LoVo (cell line): ENCODE results near the gene ELOVL6.
"Not testable (repeated sequence)": the region's sequence is repeated elsewhere in the genome, so short reads cannot be mapped to it uniquely, and the experiment has no call there.

Experiments
- DNase-seq: peaks from one replicate; pipeline ENCODE4 v3.0.0-alpha.2; 2016; ENCODE audit warnings: low spot score

ELOVL6 gene

GRCh38 chr4:110074570-110074969 is 123.8 kb downstream of the ELOVL6 start:
- DNase-seq = no peak

- no peak for DNase-seq
Measured at GRCh38 chr4:110073053-110073845, 125.2 kb downstream of the ELOVL6 start.

GRCh38 chr4:110071466-110071865 is 126.9 kb downstream of the ELOVL6 start:
- no peak for DNase-seq

GRCh38 chr4:110068248-110068647 is 130.2 kb downstream of the ELOVL6 start:
- DNase-seq = no peak

DNA sequence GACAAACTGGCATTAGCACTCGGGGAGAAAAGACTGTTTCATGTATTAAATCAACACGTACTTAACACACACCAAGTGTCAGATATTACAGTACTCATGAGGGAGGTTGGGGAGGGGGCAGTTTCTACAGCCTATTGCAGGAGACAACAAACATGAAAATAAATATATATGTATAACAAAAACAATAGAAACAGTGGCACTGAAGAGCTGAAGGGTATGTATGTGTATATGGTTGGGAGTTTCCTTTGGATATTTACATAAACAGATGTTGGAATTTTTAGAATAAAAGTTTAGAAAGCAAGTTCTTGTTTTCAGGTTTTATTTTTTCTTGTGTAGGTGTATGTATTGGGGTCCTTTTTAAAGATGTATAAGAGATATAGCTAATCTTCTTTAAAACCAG is 133.5 kb downstream of the ELOVL6 start:
- DNase-seq = no peak

DNA sequence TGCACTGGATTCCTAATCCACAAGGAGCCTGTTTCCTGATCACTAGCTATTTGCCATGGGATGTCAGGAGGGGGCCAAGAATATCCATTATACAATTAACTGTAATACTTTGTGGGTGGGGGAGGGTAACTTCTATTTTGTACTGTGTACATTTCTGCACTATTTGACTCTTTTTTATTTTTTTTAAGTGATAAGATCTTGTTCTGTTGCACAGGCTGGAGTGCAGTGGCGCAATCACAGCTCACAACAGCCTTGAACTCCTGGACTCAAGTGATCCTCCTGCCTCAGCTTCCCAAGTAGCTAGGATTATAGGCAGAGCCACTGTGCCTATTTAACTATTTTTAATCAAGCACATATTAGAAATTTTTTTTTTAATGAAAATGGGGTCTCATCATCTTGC is 134.1 kb downstream of the ELOVL6 start:
- no peak for DNase-seq

DNA sequence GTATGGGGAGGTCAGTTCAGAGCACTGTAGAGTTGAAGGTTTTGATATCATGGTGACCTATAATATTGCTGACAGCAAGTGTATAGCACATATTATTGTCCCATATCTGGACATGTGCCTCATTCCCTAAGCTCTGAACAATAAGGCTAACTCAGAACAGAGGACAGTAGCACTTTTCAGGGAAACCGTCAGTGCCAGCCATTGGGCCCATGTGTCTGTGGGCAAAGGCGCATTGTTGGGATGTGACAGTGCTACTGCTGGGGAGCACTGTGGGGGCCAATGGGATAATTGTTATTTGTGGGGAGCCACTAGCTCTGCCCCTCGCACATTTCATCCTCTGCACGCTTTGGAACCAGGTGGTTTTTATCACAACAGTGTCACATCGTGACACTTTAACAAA is 136.2 kb downstream of the ELOVL6 start:
- DNase-seq = no peak

DNA sequence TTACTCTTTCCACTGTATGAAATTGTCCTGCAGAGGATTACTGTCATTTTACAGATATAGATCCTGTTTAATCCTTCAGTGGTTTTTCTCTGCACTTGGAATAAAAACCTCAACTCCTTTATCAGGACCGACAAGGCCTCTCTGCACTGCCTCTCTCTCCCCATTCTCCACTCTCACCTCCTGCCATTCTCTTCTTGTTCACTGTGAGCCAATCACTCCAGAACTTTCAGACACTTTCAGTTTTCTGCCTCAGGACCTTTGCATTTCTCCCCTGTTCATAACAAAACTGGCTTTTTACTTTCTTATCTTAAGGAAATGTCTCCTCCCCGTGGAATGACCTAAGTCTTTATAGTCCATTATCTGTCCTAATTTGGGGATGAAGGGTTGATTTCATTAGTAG is 137.3 kb downstream of the ELOVL6 start:
- no peak for DNase-seq

DNA sequence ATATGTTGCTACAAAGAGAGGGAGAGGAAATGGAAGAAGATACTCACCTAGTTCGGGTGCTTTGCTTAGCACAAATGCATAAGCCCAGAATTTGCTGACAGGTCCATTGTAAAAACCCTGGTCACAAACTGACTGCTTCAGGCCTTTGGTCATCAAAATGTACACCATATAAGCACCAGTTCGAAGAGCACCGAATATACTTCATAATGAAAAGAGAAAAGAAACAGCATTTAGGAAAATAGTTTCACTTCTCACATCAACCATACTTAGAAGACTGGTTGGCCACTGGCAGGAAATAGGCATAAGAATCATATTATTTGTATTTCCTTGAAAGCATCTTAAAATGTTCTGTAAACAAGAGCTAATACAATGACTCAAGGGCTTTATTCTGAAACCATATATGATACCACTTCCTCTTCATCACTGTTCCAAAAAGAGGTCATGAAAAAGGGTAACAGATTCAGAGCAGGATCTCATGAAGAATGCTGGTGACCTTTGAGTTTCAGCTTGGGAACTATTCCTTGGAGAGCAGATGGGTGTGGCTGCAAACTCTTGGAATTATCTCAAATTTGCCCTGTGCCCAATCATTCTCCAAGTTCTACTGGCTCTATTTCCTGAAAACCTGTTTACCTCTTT is 138.7 kb downstream of the ELOVL6 start:
- peak; percentile 43 for DNase-seq

GRCh38 chr4:110058677-110059076 is 139.7 kb downstream of the ELOVL6 start:
- no peak for DNase-seq

GRCh38 chr4:110055158-110055768 is 143.2 kb downstream of the ELOVL6 start:
- no peak for DNase-seq

DNA sequence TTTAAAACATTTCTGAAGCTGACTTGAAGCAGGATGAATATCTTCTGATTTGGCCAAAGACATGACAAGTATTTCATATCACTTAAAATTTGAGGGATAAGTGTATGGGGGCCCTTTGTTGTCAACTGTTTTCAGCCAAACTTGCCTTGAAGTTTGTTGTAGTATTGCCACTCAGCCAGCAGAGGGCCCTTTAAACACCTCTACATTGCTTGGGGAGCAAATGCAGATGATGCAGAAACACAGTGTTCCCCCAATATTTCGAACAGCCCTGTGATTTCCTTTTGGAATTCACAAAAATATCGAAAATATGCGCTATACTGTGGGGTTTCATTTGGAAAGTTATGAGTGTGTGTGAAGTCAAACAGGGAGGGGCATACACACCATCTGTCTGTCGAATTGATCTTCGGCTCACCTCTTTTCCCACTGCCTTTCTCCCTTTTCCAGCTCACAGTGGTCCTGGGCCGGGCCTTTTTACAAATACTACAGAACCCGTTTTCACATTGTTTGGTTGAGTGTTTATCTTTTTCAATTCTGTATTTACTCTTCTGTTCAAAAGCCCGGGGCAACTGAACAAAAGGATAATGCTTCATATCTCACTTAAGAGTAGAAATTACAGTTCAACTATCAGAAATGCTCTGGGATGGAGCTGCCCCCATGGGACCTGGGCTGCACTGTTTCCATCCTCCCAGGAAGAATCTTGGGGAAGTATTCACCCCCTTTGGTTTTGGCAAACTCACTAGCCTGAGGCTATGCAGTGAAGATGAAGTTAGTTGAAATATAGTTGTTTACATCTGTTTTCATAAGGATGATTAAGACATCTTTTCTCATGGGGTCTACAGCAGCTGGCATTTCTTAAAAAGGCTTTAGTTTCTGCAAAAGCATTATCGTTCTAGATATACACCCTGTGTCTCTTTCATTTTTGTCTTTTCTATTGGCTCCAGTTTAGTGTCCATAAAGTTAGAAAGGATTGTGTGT is 148.2 kb downstream of the ELOVL6 start:
- DNase-seq = peak; percentile 43

- DNase-seq = peak; percentile 3
Measured at GRCh38 chr4:110046588-110047049, 151.8 kb downstream of the ELOVL6 start.

DNA sequence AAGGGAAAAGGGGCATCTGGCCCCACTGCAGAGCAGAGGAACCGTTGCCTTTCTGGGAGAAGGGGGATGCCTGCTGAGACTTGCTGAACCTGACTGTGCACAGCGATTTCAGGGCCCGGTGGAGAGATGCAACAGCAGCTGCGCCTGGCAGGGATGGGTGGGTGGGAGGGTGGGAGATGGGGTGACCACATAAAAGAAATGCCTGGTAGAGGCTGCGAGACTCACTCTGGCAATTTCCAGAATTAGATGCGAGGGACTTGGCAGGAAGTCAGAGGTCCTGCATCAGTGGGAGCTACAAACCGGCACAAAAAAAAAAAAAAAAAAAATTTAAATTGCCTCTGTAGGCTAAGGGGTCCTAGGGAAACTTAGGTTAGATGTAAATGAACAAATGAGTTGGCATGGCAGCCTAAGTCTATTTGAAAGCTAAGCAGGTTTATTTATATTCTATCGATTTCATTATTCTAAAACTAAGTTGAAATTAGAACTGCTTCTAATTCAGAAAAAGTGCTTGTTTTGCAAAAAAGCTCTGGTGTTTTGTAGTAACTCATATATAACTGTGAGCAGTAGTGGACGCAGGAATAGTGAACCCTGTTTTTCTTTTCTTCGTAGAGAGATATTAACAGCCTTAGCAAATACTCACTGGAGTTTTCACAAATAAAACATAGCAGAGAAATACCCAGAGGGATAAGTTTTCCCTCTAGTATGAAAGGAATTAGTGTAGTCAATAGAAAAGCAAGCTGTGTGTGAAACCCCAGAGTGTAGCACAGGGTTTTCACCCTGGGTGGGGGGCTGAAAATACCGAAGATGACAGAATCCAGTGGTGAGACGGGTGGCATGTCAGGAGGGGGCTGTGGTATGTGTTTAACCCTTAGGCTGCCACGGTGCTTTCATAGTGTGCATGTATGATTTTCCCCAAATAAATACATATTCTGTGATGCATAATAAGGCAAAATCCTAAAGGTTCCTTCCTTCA is 155.6 kb downstream of the ELOVL6 start:
- DNase-seq = no peak

DNA sequence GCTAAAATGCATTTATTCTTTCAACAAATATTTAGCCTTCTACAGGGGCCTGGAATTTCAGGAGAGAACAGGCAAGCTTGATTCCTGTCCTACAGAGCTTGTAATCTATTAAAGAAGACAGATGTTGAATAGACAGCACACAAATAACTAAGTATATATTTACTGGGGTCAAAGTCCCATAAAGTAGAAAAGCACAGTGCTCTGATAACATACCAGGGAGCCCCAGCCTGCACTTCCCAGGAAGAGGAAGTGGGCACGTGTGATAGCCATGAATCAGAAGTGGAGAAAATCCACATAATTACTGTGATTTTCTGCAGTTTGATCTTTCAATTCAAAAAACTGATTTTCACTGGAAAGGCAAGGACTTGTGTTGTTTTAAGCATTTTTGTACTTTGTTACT is 156.7 kb downstream of the ELOVL6 start:
- peak; percentile 34 for DNase-seq

DNA sequence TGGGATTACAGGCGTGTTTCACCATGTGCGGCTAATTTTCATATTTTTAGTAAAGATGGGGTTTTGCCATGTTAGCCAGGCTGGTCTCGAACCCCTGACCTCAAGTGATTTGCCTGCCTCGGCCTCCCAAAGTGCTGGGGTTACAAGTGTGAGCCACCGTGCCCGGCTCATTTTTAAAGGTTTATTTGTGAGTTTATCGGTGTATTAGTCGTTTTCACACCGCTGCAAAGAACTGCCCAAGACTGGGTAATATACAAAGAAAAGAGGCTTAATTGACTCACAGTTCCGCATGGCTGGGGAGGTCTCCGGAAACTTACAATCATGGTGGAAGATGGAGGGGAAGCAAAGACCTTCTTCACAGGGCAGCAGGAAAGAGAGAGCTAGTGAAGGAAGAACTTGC is 159.3 kb downstream of the ELOVL6 start:
- DNase-seq = not testable (repeated sequence)

- DNase-seq = no peak
Measured at GRCh38 chr4:110034026-110034393, 164.4 kb downstream of the ELOVL6 start.

DNA sequence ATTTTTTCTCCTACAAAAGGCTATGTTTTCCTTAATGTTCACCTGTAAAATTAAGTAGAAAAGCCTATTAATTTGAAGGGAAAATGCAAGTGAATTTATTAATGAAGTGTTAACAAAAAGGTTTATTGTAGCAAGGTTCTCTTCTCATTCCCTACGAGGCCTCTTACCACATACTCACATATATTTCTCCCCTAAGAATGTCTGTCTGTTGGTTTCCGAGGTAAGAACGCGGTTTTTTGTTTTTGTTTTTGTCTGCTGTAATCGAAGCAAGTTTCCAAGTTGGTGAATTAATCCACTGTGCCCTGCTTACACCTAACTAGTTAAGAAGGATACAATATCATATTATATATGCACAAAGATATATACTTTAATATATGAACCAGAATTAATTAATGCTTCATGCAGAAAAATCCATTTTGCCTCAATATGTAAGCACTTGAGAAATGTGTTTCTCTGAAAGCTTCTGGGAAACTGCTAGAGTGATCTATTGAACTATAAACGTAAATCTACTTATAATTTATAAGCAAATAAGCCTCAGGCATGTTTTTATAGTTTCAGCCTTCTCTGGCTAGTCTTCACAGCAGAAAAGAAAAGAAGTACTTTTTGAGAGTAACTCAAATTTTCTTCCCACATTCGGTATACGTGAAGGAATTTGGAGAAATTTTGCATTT is 164.9 kb downstream of the ELOVL6 start:
- no peak for DNase-seq

DNA sequence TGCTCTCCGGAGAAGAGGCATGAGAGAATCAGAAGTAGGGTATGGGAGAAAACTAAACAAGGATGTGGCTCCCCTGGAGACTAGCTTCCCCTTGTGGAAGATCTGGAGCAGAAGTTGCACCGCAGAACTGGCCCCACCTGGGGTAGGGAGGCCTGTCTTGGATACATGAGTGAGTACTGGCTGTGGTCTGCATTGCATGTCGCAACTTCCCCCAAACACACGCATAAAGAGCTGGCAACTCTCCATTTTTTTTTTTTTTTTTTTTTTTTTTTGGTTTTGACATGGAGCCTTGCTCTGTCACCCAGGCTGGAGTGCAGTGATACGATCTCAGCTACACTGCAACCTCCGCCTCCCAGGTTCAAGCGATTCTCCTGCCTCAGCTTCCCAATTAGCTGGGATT is 165.8 kb downstream of the ELOVL6 start:
- no peak for DNase-seq

DNA sequence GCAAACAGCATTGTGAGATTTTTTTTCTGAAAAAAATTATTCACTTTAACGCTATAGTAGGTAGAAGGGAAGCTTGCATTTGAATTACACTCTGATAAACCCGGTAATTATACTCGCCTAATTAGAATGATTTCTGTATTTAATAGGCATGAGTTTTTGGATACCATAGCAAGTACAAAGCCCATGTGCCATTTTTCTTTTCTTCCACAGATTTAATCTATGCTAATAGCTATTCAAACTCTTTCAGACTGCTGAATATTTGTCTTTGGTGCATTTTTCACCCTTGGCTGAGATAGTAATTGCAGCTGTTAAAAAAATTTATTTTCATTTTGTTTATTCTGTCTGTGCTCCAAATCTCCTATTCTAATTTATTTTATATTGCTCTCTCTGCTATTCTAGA is 172.7 kb downstream of the ELOVL6 start:
- DNase-seq = no peak
